Brain microvascular endothelial cell (primary cell): ENCODE results near the gene DLX4.
A peak's percentile ranks its signal among the peaks of the same experiment; 100 is the strongest.

Experiments used
- DNase-seq: peaks from one replicate; pipeline ENCODE4 v3.0.0-alpha.2; 2020
- H3K27ac ChIP-seq: fragments of 250-450 bp; sonication (Bioruptor Pico); 2 replicates; pipeline ENCODE4 v1.5.1; 2020; ENCODE audit warnings: mild to moderate bottlenecking, moderate library complexity
- H3K27me3 ChIP-seq: fragments of 250-450 bp; sonication (Bioruptor Pico); replicated peaks from 2 replicates; pipeline ENCODE4 v1.5.1; 2020; ENCODE audit warnings: mild to moderate bottlenecking
- H3K36me3 ChIP-seq: fragments of 250-450 bp; sonication (Bioruptor Pico); replicated peaks from 2 replicates; pipeline ENCODE4 v1.5.1; 2020; ENCODE audit warnings: mild to moderate bottlenecking
- H3K4me3 ChIP-seq: 2 replicates; pipeline ENCODE4 v1.5.1; 2011; ENCODE audit warnings: low read depth, mild to moderate bottlenecking, control low read depth, low read length, moderate library complexity
- in situ Hi-C: cut with HindIII; loops from 2 replicates; pipeline ENCODE4 v1.10.0; 2017; ENCODE audit warnings: low sequenced_read_pairs, low pct_ligation_motif_present
- TF ChIP-seq, protein P1 (sequence below): IDR thresholded peaks from 2 replicates; pipeline ENCODE4 v1.5.1; 2011; ENCODE audit warnings: low read depth, mild to moderate bottlenecking, moderate library complexity, low read length, control low read depth, inconsistent platforms; ENCODE audit errors: missing control alignments

DLX4 gene

DNA sequence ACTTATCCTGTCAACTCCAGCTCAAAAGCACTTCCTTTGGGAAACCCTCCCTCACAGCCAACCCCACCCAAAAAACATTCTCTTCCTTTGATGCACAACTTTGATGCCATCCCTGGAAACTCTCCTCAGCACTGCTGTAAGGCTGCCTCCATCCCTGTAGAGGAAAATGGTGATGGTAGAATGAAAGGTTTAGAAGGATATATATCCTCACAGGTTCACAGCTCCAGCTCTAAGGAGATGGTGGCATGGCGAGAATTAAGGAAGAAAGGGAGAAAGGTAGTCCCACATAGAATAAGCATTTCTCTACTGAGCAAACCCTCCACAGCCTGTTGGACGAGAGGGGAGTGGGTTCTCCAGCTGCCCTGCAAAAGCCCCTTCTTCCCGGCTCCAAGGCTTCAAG is 2.2 kb upstream of the DLX4 start:
- no peak overlapping the region for H3K27ac ChIP-seq
- H3K36me3 ChIP-seq: no peaks in the 10 kb centered on the region
- no peak for DNase-seq
- peaks cover 95% of the 10 kb centered on the region for H3K27me3 ChIP-seq
- TF ChIP-seq, protein P1, sequence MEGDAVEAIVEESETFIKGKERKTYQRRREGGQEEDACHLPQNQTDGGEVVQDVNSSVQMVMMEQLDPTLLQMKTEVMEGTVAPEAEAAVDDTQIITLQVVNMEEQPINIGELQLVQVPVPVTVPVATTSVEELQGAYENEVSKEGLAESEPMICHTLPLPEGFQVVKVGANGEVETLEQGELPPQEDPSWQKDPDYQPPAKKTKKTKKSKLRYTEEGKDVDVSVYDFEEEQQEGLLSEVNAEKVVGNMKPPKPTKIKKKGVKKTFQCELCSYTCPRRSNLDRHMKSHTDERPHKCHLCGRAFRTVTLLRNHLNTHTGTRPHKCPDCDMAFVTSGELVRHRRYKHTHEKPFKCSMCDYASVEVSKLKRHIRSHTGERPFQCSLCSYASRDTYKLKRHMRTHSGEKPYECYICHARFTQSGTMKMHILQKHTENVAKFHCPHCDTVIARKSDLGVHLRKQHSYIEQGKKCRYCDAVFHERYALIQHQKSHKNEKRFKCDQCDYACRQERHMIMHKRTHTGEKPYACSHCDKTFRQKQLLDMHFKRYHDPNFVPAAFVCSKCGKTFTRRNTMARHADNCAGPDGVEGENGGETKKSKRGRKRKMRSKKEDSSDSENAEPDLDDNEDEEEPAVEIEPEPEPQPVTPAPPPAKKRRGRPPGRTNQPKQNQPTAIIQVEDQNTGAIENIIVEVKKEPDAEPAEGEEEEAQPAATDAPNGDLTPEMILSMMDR: no peak
- in situ Hi-C loops: no loop called here
- H3K4me3 ChIP-seq: no peak overlapping the region

DNA sequence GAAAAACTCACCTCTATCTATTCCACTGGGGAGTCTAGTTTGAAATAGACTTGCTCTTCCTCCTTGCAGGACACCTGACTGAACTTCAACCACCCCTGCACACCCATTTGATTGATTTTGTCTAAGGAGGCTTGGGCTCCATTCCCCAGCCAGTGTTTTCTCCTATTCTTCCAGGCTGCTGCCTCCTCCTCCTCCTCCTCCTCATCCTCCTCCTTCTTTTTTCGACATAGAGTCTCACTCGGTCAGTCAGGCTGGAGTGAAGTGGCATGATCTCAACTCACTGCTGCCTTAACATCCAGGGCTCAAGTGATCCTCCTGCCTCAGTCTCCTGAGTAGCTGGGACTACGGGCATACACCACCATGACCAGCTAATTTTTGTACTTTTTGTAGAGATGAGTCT is 1.8 kb upstream of the DLX4 start:
- no peak overlapping the region for H3K27ac ChIP-seq
- no peak for DNase-seq
- no peaks in the 10 kb centered on the region for H3K36me3 ChIP-seq
- H3K27me3 ChIP-seq: peaks cover 97% of the 10 kb centered on the region
- in situ Hi-C loops: no loop called here
- TF ChIP-seq, protein P1: no peak
- H3K4me3 ChIP-seq: no peak overlapping the region

DNA sequence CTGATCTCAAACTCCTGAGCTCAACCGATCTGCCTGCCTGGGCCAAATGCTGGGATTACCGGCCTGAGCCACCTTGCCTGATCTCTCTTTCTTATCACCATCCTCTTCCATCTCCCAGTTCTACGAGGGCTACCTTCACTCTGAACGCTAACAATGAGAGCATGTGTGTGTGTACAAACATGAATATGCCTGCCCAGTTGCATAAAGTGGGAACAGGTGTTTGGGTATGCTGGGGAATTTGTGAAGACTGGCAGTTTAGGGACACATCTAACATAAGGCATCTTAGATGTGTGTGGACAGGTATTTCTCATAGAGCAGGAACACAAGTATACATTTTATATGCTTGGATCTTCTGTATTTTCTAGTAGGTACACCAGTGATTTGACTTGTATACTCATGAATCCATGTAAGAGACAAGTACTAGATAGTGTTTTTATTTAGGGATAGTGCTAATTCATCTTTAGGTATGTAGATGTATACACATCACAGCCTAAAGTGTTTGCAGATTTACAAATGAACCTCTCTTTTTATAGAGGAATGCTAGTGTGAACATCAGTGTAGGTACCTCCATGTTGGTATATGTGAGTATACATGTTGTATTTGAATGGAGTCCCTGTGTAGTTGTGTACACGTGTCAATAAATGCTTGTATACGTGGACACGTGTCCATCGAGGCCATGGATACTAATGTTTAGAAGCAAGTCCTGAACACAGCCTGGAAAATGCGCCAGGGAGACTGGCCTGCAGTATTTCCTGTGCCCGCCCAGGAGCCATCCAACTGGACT is 1.2 kb upstream of the DLX4 start:
- peaks cover 97% of the 10 kb centered on the region for H3K27me3 ChIP-seq

DNA sequence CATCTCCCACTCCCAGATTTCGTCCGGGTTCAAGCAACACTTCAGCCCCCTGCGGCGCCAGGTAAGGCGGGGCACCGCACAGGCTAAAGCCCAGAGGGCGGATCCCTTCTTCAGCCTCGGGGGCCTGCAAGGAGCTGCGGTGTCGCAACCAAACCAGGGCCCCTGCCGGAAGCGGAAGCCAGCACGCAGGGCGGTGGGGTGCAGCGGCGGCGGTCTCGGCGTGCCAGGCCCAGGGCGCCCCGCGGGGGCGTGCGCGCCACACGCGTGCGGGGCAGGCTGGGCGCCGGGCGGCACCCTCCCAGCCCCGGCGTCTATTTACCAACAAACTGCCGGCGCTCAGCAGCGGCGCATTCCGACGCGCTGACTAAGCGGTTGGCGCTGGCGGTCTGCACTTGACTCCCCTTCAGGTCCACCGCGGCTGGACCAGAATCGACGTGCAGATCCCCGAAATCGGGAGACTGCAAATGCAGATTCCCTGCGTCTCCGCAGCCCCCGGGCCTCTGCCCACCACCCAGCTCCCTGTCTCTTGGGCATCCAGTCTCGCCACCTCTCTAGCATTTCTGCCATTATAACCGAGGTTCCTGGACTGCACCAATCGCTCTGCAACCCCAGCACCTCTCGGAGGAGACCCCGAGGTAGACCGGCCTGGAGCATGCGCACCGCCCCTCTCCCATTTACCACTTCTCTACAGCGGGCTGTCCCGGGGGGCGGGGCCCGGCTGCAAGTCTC is 421 bp upstream of the DLX4 start:
- H3K36me3 ChIP-seq: no peaks in the 10 kb centered on the region
- H3K4me3 ChIP-seq: peak overlapping the region; percentile 9
- peaks cover 97% of the 10 kb centered on the region for H3K27me3 ChIP-seq
- no peak overlapping the region for H3K27ac ChIP-seq
- in situ Hi-C loops: no loop called here
- TF ChIP-seq, protein P1: no peak
- peak; percentile 42 for DNase-seq

More for the DNA sequence above, 1.2 kb upstream of the DLX4 start:
- DNase-seq: no peak
- in situ Hi-C loops: no loop called here
- no peak overlapping the region for H3K4me3 ChIP-seq
- H3K36me3 ChIP-seq: no peaks in the 10 kb centered on the region
- TF ChIP-seq, protein P1: no peak
- H3K27ac ChIP-seq: no peak overlapping the region

DNA sequence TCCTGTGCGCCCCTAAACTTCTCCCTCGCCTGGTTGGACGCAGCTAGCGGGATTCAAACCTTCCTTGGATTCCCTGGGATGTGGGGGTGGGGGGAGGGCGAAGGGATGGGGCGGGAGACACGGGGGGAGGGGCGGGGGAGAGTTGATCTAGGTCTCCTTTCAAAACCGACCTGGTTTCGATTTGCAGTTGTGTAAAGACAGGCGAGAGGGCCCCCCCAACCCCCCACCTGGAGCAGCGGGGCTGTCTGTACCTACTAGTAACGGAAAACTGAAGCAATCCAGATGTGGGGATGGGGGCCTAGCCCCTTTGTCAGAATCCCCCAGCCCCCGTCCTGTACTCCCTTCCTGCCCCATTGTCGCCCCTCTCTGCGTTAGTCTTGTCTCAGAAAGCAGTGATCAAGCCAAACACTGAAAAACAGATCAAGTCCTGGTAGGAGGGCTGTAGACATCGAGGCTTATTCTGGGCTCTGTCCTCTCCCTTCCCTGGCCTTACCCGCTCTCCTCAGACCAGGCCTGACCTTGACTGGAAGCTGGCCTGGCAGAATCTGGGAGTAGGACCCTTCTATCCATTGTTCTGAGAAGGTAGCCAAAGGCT is 902 bp downstream of the DLX4 start:
- Histone ChIP-seq H3K27me3 (peaks cover 96% of the 10 kb centered on the region), H3K4me3 (no peak overlapping the region), H3K36me3 (no peaks in the 10 kb centered on the region), H3K27ac (no peak overlapping the region)
- TF ChIP-seq, protein P1: no peak
- in situ Hi-C loops: no loop called here
- DNase-seq: no peak
